ENCODE measurements around the gene SPTAN1. TPM values are rescaled to one million over a fixed set of nuclear protein-coding genes. Genes with fewer than 3 reads are reported as not detected.

Gene SPTAN1
- total and polyA plus RNA-seq, 2 donors (not counting 3 experiments of a cell fraction or from before 2014, with no cell fraction given) = 408 to 502 TPM

DNA sequence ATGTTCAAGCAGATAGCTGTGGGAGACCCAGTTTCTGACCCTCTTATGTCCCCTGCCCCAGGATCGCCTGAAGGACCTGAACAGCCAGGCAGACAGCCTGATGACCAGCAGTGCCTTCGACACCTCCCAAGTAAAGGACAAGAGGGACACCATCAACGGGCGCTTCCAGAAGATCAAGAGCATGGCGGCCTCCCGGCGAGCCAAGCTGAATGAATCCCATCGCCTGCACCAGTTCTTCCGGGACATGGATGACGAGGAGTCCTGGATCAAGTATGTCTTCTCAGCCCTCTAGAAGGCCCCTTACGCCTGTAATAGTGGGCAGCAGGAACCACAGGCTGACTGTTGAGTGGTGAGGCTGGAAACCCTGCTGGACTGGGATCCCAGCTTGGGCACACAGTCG, 63.2 kb downstream of the SPTAN1 start:
- Histone ChIP-seq H3K27ac (ENCODE audit: insufficient read depth, low read depth, low read length) (no peak overlapping the region), H4K20me1 (replicated peaks; ENCODE audit: control insufficient read depth, extremely low read depth, insufficient read depth, low read length) (no peaks in the 10 kb centered on the region), H3K9me3 (replicated peaks; ENCODE audit: control insufficient read depth, insufficient read depth, low read length) (no peaks in the 10 kb centered on the region), H3K4me2 (ENCODE audit: insufficient read depth, low read length) (no peak overlapping the region), H3K9me1 (replicated peaks; ENCODE audit: control insufficient read depth, extremely low read depth, insufficient read depth, low read length) (no peaks in the 10 kb centered on the region), H3K36me3 (ENCODE audit: control insufficient read depth in 2 of 2, extremely low read depth in 1 of 2, insufficient read depth in 2 of 2, low read length in 2 of 2) (peaks cover 53 to 72% of the 10 kb centered on the region in 2 experiments), H3K4me1 (ENCODE audit: control insufficient read depth, extremely low read depth, insufficient read depth, low read length) (no peaks in the 10 kb centered on the region), H3K9ac (replicated peaks; ENCODE audit: extremely low read depth, insufficient read depth, low read length) (no peak overlapping the region), H3K79me2 (ENCODE audit: control insufficient read depth, insufficient read depth, low read length) (no peaks in the 10 kb centered on the region), H3K27me3 (ENCODE audit: control insufficient read depth in 2 of 2, insufficient read depth in 2 of 2, low read length in 2 of 2) (no peaks in the 10 kb centered on the region), H2AFZ (ENCODE audit: low read depth, low read length) (no peak overlapping the region), H3K4me3 (replicated peaks in 1 of 3; ENCODE audit: insufficient read depth in 1 of 3, low read depth in 1 of 3, low read length in 3 of 3) (no peak overlapping the region)
- POLR2A ChIA-PET = no interaction called here
- intact Hi-C loops (cut with micrococcal nuclease) = no loop called here
- no TSS peak for BruUV-seq (replicated peaks)
- dilution Hi-C loops (cut with MboI; ENCODE audit: extremely low pct_ligation_motif_present, low sequenced_read_pairs) = no loop called here
- TF ChIP-seq, protein P1, sequence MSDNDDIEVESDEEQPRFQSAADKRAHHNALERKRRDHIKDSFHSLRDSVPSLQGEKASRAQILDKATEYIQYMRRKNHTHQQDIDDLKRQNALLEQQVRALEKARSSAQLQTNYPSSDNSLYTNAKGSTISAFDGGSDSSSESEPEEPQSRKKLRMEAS (IDR thresholded peaks at IDR 0.05; ENCODE audit: insufficient read depth, insufficient read length) = no peak
- TF ChIP-seq MYC (IDR thresholded peaks at IDR 0.05; ENCODE audit: low read depth, low read length) = no peak
- TF ChIP-seq, protein P2, sequence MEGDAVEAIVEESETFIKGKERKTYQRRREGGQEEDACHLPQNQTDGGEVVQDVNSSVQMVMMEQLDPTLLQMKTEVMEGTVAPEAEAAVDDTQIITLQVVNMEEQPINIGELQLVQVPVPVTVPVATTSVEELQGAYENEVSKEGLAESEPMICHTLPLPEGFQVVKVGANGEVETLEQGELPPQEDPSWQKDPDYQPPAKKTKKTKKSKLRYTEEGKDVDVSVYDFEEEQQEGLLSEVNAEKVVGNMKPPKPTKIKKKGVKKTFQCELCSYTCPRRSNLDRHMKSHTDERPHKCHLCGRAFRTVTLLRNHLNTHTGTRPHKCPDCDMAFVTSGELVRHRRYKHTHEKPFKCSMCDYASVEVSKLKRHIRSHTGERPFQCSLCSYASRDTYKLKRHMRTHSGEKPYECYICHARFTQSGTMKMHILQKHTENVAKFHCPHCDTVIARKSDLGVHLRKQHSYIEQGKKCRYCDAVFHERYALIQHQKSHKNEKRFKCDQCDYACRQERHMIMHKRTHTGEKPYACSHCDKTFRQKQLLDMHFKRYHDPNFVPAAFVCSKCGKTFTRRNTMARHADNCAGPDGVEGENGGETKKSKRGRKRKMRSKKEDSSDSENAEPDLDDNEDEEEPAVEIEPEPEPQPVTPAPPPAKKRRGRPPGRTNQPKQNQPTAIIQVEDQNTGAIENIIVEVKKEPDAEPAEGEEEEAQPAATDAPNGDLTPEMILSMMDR (IDR thresholded peaks at IDR 0.05; ENCODE audit: extremely low read depth in 1 of 2, insufficient read depth in 1 of 2, low read depth in 1 of 2, low read length in 2 of 2) = no peak
- TF ChIP-seq POLR2A (IDR thresholded peaks at IDR 0.05; ENCODE audit: low read depth, low read length) = no peak
- TF ChIP-seq JUN (IDR thresholded peaks at IDR 0.05; ENCODE audit: borderline replicate concordance, insufficient read depth, insufficient read length, low read depth) = no peak
- no peak for TF ChIP-seq POLR2AphosphoS5 (IDR thresholded peaks at IDR 0.05; ENCODE audit: insufficient read depth, low read depth, low read length)
- TF ChIP-seq FOS (IDR thresholded peaks at IDR 0.05; ENCODE audit: borderline replicate concordance, insufficient read depth, low read length) = no peak
- TF ChIP-seq GATA2 (IDR thresholded peaks at IDR 0.05; ENCODE audit: insufficient read depth, insufficient read length, low read depth, low read length) = no peak
- no peak for TF ChIP-seq EZH2 (IDR thresholded peaks at IDR 0.05; ENCODE audit: borderline replicate concordance, low read depth, low read length, severe bottlenecking)
- CTCF ChIA-PET = interaction anchor here (1.4 kb wide), 1 partner anchor 27 kb away, joined by 3 read pairs; no protein-coding TSS in a partner anchor
- no peak for FAIRE-seq
- DNase-seq (ENCODE audit: low read depth, low spot score) = no peak

Data from endothelial cell of umbilical vein (primary cell).